ENCODE data around the gene GRHL1. TPM values are rescaled to one million over a fixed set of nuclear protein-coding genes. Genes with fewer than 3 reads are reported as not detected.

Gene GRHL1
- polyA plus RNA-seq, 1 donor (not counting 4 experiments of a cell fraction or from before 2014, with no cell fraction given), result 7.8 TPM

- Histone ChIP-seq H2AFZ (ENCODE audit: control insufficient read depth, low read length) (no peak overlapping the region), H3K9me1 (ENCODE audit: control insufficient read depth, extremely low read depth, insufficient read depth, low read length) (no peaks in the 10 kb centered on the region), H3K9me3 (ENCODE audit: control insufficient read depth, low read depth, low read length) (no peaks in the 10 kb centered on the region), H3K4me2 (ENCODE audit: control insufficient read depth, extremely low read depth, insufficient read depth, low read depth, low read length) (no peak overlapping the region), H3K36me3 (ENCODE audit: control insufficient read depth in 2 of 2, extremely low read depth in 1 of 2, insufficient read depth in 2 of 2, low read length in 2 of 2) (peaks cover 0 to 2% of the 10 kb centered on the region in 2 experiments), H3K4me1 (ENCODE audit: control insufficient read depth, extremely low read depth, insufficient read depth, low read length) (no peaks in the 10 kb centered on the region), H3K79me2 (ENCODE audit: control insufficient read depth, insufficient read depth, low read length) (no peaks in the 10 kb centered on the region), H4K20me1 (ENCODE audit: control insufficient read depth, extremely low read depth, insufficient read depth, low read length) (no peaks in the 10 kb centered on the region), H3K27me3 (ENCODE audit: control insufficient read depth, extremely low read depth, insufficient read depth, low read length) (no peaks in the 10 kb centered on the region), H3K27ac (ENCODE audit: control insufficient read depth, insufficient read depth, low read length) (no peak overlapping the region), H3K9ac (ENCODE audit: control insufficient read depth, extremely low read depth, insufficient read depth, low read length) (no peak overlapping the region), H3K4me3 (ENCODE audit: control insufficient read depth in 2 of 3, extremely low read depth in 1 of 3, insufficient read depth in 2 of 3, low read depth in 1 of 3, low read length in 3 of 3) (no peak overlapping the region)
- dilution Hi-C loops (cut with MboI; ENCODE audit: extremely low pct_ligation_motif_present, low sequenced_read_pairs), result no loop called here
- TF ChIP-seq EZH2 (IDR thresholded peaks at IDR 0.05; ENCODE audit: low read length) (no peak), CTCF (optimal IDR thresholded peaks at IDR 0.05 in 1 of 3, IDR thresholded peaks at IDR 0.05 in 1 of 3, conservative IDR thresholded peaks at IDR 0.05 in 1 of 3; ENCODE audit: extremely low read depth in 1 of 3, insufficient read depth in 2 of 3, low read length in 3 of 3) (no peak)
- no peak for FAIRE-seq
- no peak for DNase-seq (ENCODE audit: low read depth, low spot score)
These were observed 43.0 kb downstream of the GRHL1 start for GRCh38 chr2:9994462-9994861.

GRCh38 chr2:9995059-9995458, 43.6 kb downstream of the GRHL1 start:
- DNase-seq (ENCODE audit: low read depth, low spot score), result no peak
- Histone ChIP-seq H3K4me2 (ENCODE audit: control insufficient read depth, extremely low read depth, insufficient read depth, low read depth, low read length) (no peak overlapping the region), H3K9ac (ENCODE audit: control insufficient read depth, extremely low read depth, insufficient read depth, low read length) (no peak overlapping the region), H3K79me2 (ENCODE audit: control insufficient read depth, insufficient read depth, low read length) (no peaks in the 10 kb centered on the region), H3K27me3 (ENCODE audit: control insufficient read depth, extremely low read depth, insufficient read depth, low read length) (no peaks in the 10 kb centered on the region), H3K36me3 (ENCODE audit: control insufficient read depth in 2 of 2, extremely low read depth in 1 of 2, insufficient read depth in 2 of 2, low read length in 2 of 2) (peaks cover 0 to 2% of the 10 kb centered on the region in 2 experiments), H3K9me1 (ENCODE audit: control insufficient read depth, extremely low read depth, insufficient read depth, low read length) (no peaks in the 10 kb centered on the region), H3K4me3 (ENCODE audit: control insufficient read depth in 2 of 3, extremely low read depth in 1 of 3, insufficient read depth in 2 of 3, low read depth in 1 of 3, low read length in 3 of 3) (no peak overlapping the region), H3K9me3 (ENCODE audit: control insufficient read depth, low read depth, low read length) (no peaks in the 10 kb centered on the region), H4K20me1 (ENCODE audit: control insufficient read depth, extremely low read depth, insufficient read depth, low read length) (no peaks in the 10 kb centered on the region), H3K27ac (ENCODE audit: control insufficient read depth, insufficient read depth, low read length) (no peak overlapping the region), H2AFZ (ENCODE audit: control insufficient read depth, low read length) (no peak overlapping the region), H3K4me1 (ENCODE audit: control insufficient read depth, extremely low read depth, insufficient read depth, low read length) (no peaks in the 10 kb centered on the region)
- dilution Hi-C loops (cut with MboI; ENCODE audit: extremely low pct_ligation_motif_present, low sequenced_read_pairs), result no loop called here
- TF ChIP-seq CTCF (optimal IDR thresholded peaks at IDR 0.05 in 1 of 3, IDR thresholded peaks at IDR 0.05 in 1 of 3, conservative IDR thresholded peaks at IDR 0.05 in 1 of 3; ENCODE audit: extremely low read depth in 1 of 3, insufficient read depth in 2 of 3, low read length in 3 of 3) (no peak), EZH2 (IDR thresholded peaks at IDR 0.05; ENCODE audit: low read length) (no peak)
- no peak for FAIRE-seq
